Measurements from ENCODE around the gene HOXA10.

HOXA10 gene

GRCh38 chr7:27154369-27154768, 19.8 kb downstream of the HOXA10 start:
- Histone ChIP-seq H3K9ac (ENCODE audit: low read length) (no peak overlapping the region), H3K9me3 (replicated peaks; ENCODE audit: insufficient read depth, low read length) (no peaks in the 10 kb centered on the region), H3F3A (ENCODE audit: insufficient read depth, low read length) (no peaks in the 10 kb centered on the region), H3K79me2 (ENCODE audit: low read length) (no peaks in the 10 kb centered on the region), H3K4me1 (ENCODE audit: low read length) (peaks cover 7% of the 10 kb centered on the region; the same call in 1 of the 2 replicates), H3K9me2 (replicated peaks; ENCODE audit: insufficient read depth, low read length) (no peaks in the 10 kb centered on the region), H3K27ac (ENCODE audit: low read length) (no peak overlapping the region), H3K27me3 (replicated peaks; ENCODE audit: insufficient read depth, low read length) (peaks cover 87% of the 10 kb centered on the region), H3K4me2 (ENCODE audit: low read depth, low read length) (peak overlapping the region; percentile 60; the same call in 1 of the 2 replicates), H4K20me1 (ENCODE audit: insufficient read depth, low read length) (no peaks in the 10 kb centered on the region), H3K36me3 (replicated peaks; ENCODE audit: insufficient read depth, low read length) (no peaks in the 10 kb centered on the region), H2AFZ (ENCODE audit: low read length) (no peak overlapping the region), H3K4me3 (ENCODE audit: low read length) (no peak overlapping the region)
- DNase-seq: no peak
- TF ChIP-seq EZH2phosphoT487 (IDR thresholded peaks at IDR 0.05; ENCODE audit: low read length): no peak
- TF ChIP-seq CTCF (IDR thresholded peaks at IDR 0.05; ENCODE audit: low read length): no peak
- no peak for TF ChIP-seq EZH2 (optimal IDR thresholded peaks at IDR 0.05; ENCODE audit: low read depth, low read length)

- Histone ChIP-seq H3K9me2 (replicated peaks; ENCODE audit: insufficient read depth, low read length) (no peaks in the 10 kb centered on the region), H3K9ac (ENCODE audit: low read length) (no peak overlapping the region), H3F3A (ENCODE audit: insufficient read depth, low read length) (no peaks in the 10 kb centered on the region), H3K79me2 (ENCODE audit: low read length) (no peaks in the 10 kb centered on the region), H3K9me3 (replicated peaks; ENCODE audit: insufficient read depth, low read length) (no peaks in the 10 kb centered on the region), H2AFZ (ENCODE audit: low read length) (no peak overlapping the region), H3K4me2 (ENCODE audit: low read depth, low read length) (no peak overlapping the region), H3K4me3 (ENCODE audit: low read length) (no peak overlapping the region), H3K27me3 (replicated peaks; ENCODE audit: insufficient read depth, low read length) (peaks cover 87% of the 10 kb centered on the region), H3K4me1 (ENCODE audit: low read length) (peaks cover 7% of the 10 kb centered on the region; the same call in 1 of the 2 replicates), H3K36me3 (replicated peaks; ENCODE audit: insufficient read depth, low read length) (no peaks in the 10 kb centered on the region), H3K27ac (ENCODE audit: low read length) (no peak overlapping the region), H4K20me1 (ENCODE audit: insufficient read depth, low read length) (no peaks in the 10 kb centered on the region)
- DNase-seq: no peak
- TF ChIP-seq EZH2 (optimal IDR thresholded peaks at IDR 0.05; ENCODE audit: low read depth, low read length): no peak
- TF ChIP-seq EZH2phosphoT487 (IDR thresholded peaks at IDR 0.05; ENCODE audit: low read length): no peak
- TF ChIP-seq CTCF (IDR thresholded peaks at IDR 0.05; ENCODE audit: low read length): no peak
These were observed 20.6 kb downstream of the HOXA10 start for GRCh38 chr7:27153526-27153925.

GRCh38 chr7:27152816-27153442, 21.2 kb downstream of the HOXA10 start:
- no peak overlapping the region for H2AFZ ChIP-seq (ENCODE audit: low read length)
- peaks cover 7% of the 10 kb centered on the region; the same call in 1 of the 2 replicates for H3K4me1 ChIP-seq (ENCODE audit: low read length)
- H3K9me2 ChIP-seq (replicated peaks; ENCODE audit: insufficient read depth, low read length): no peaks in the 10 kb centered on the region
- TF ChIP-seq EZH2phosphoT487 (IDR thresholded peaks at IDR 0.05; ENCODE audit: low read length): no peak
- peaks cover 87% of the 10 kb centered on the region for H3K27me3 ChIP-seq (replicated peaks; ENCODE audit: insufficient read depth, low read length)
- H3K9ac ChIP-seq (ENCODE audit: low read length): no peak overlapping the region
- H3F3A ChIP-seq (ENCODE audit: insufficient read depth, low read length): no peaks in the 10 kb centered on the region
- DNase-seq: no peak
- H4K20me1 ChIP-seq (ENCODE audit: insufficient read depth, low read length): no peaks in the 10 kb centered on the region
- H3K27ac ChIP-seq (ENCODE audit: low read length): no peak overlapping the region
- H3K36me3 ChIP-seq (replicated peaks; ENCODE audit: insufficient read depth, low read length): no peaks in the 10 kb centered on the region
- peak overlapping the region; percentile 96; the same call in 1 of the 2 replicates for H3K4me2 ChIP-seq (ENCODE audit: low read depth, low read length)
- H3K4me3 ChIP-seq (ENCODE audit: low read length): no peak overlapping the region
- H3K9me3 ChIP-seq (replicated peaks; ENCODE audit: insufficient read depth, low read length): no peaks in the 10 kb centered on the region
- H3K79me2 ChIP-seq (ENCODE audit: low read length): no peaks in the 10 kb centered on the region

Measured in MM.1S (cell line).